Heart left ventricle (tissue), 13 donors: ENCODE data around the gene USP6NL.

Source experiments
- CTCF ChIP-seq, 12 donors: fragments of 200-600 bp; sonication (generic) in 4 of 12; IDR thresholded peaks; one replicate each; pipeline versions ENCODE4 v1.5.0 to v1.8.0; 2018 to 2022; ENCODE audit warnings: antibody characterized with exemption in 12 of 12, mild to moderate bottlenecking in 5 of 12
- POLR2A ChIP-seq, 2 donors: fragments of 450-650 bp; IDR thresholded peaks; one replicate each; pipeline ENCODE4 v1.6.1; 2017; ENCODE audit warnings: antibody characterized with exemption in 2 of 2, mild to moderate bottlenecking in 2 of 2, moderate library complexity in 2 of 2
- donor health status: ischemic (EF 13 %, LVEDD 7.1; RV severe dilation, severe dysfunction).
- donor health status: DM: no; HTN: yes; CAD: no.
- donor health status: DM: no; HTN: no; CAD: no.
- donor health status: ischemic (EF 25% LVEDD 6.9; RV normal size, moderate dysfunction).
- donor health status: ischemic (EF 25% LVEDD 5.7; RV mildly dilated, moderate dysfunction).
- donor health status: ischemic (EF 35%, LVEDD 5.7; RV mildly dilated, moderate dysfunction).
- donor health status: nonischemic (EF 11% LVEDD 7.7; RV severe dilation, severe dysfunction).
- donor health status: DM: yes; HTN: yes; CAD: no.
- donor health status: PGD.
- donor health status: ischemic (EF 29% LVEDD 5.4; RV normal size, mild dysfunction).
- donor health status: nonischemic (EF 23%, LVEDD 6.1; RV moderate dilation, normal function).

- TF ChIP-seq CTCF (IDR thresholded peaks at IDR 0.05) (no peak), POLR2A (IDR thresholded peaks at IDR 0.05) (no peak)
Measured at GRCh38 chr10:11638055-11638698, 26.7 kb upstream of the USP6NL start.
